ENCODE results near the gene SLC5A12.

SLC5A12 gene

GRCh38 chr11:26620282-26621045 is 101.4 kb downstream of the SLC5A12 start:
- DNase-seq (ENCODE audit: low spot score in 2 of 2) (no peak), ATAC-seq (replicated peaks; ENCODE audit: extremely low read depth, poor library complexity, severe bottlenecking) (no peak)
- no peak overlapping the region for H3K4me3 Mint-ChIP-seq
- no peaks in the 10 kb centered on the region for H3K4me1 Mint-ChIP-seq
- no peak overlapping the region for H3K27ac Mint-ChIP-seq (ENCODE audit: low read depth)
- H3K9me3 Mint-ChIP-seq = peaks cover 24% of the 10 kb centered on the region
- H3K36me3 Mint-ChIP-seq (ENCODE audit: insufficient read depth) = no peaks in the 10 kb centered on the region
- no peaks in the 10 kb centered on the region for H3K27me3 Mint-ChIP-seq

- Mint-ChIP-seq H3K4me3 (no peak overlapping the region), H3K27ac (ENCODE audit: low read depth) (no peak overlapping the region), H3K4me1 (no peaks in the 10 kb centered on the region), H3K36me3 (ENCODE audit: insufficient read depth) (no peaks in the 10 kb centered on the region), H3K9me3 (peaks cover 23% of the 10 kb centered on the region), H3K27me3 (no peaks in the 10 kb centered on the region)
- ATAC-seq (replicated peaks; ENCODE audit: extremely low read depth, poor library complexity, severe bottlenecking) (no peak), DNase-seq (ENCODE audit: low spot score in 2 of 2) (no peak)
Measured at GRCh38 chr11:26618441-26618840, 103.4 kb downstream of the SLC5A12 start.

Data from central memory CD8-positive, alpha-beta T cell (primary cell).